Smooth muscle cell (in vitro differentiated cells): ENCODE results near the gene HTRA3. TPM values are rescaled to one million over a fixed set of nuclear protein-coding genes. Genes with fewer than 3 reads are reported as not detected.

ENCODE experiments used
- DNase-seq: peaks from one replicate; lab custom pipeline; 2025; ENCODE audit not compliant: unreplicated experiment; lab: John Stamatoyannopoulos, UW
- H2AFZ ChIP-seq: fragments of 200-600 bp; sonication (generic); 2 replicates; pipeline ENCODE4 v1.6.0; 2016; ENCODE audit warnings: antibody characterized with exemption, low read depth, mild to moderate bottlenecking
- H3F3A ChIP-seq: fragments of 200-600 bp; sonication (generic); 2 replicates; pipeline ENCODE4 v1.6.0; 2017; ENCODE audit warnings: antibody characterized with exemption, low read depth
- H3K27ac ChIP-seq: fragments of 200-600 bp; sonication (generic); 2 replicates; pipeline ENCODE4 v1.5.1; 2016; ENCODE audit warnings: low read depth, mild to moderate bottlenecking
- H3K27me3 ChIP-seq: fragments of 200-600 bp; sonication (generic); 2 replicates; pipeline ENCODE4 v1.6.1; 2016; ENCODE audit warnings: low read depth, mild to moderate bottlenecking
- H3K36me3 ChIP-seq: fragments of 200-600 bp; sonication (generic); 2 replicates; pipeline ENCODE4 v1.5.1; 2016; ENCODE audit warnings: low read depth
- H3K4me1 ChIP-seq: fragments of 200-600 bp; sonication (generic); 2 replicates; pipeline ENCODE4 v1.5.1; 2016; ENCODE audit warnings: low read depth
- H3K4me2 ChIP-seq: fragments of 200-600 bp; sonication (generic); 2 replicates; pipeline ENCODE4 v1.6.0; 2016; ENCODE audit warnings: mild to moderate bottlenecking
- H3K4me3 ChIP-seq: fragments of 200-600 bp; sonication (generic); 2 replicates; pipeline ENCODE4 v1.5.1; 2016; ENCODE audit warnings: mild to moderate bottlenecking
- H3K79me2 ChIP-seq: fragments of 200-600 bp; sonication (generic); 2 replicates; pipeline ENCODE4 v1.6.0; 2016; ENCODE audit warnings: low read depth, mild to moderate bottlenecking
- H3K9ac ChIP-seq: fragments of 200-600 bp; sonication (generic); 2 replicates; pipeline ENCODE4 v1.6.0; 2016; ENCODE audit warnings: low read depth
- H3K9me3 ChIP-seq: fragments of 200-600 bp; sonication (generic); replicated peaks from 2 replicates; pipeline ENCODE4 v1.5.1; 2016; ENCODE audit warnings: low read depth
- H4K20me1 ChIP-seq: fragments of 200-600 bp; sonication (generic); 2 replicates; pipeline ENCODE4 v1.6.0; 2016; ENCODE audit warnings: low read depth
- WGBS: methylation state at CpG from one replicate; pipeline ENCODE4 v1.1.7; 2016; ENCODE audit warnings: low lambda C conversion rate; 5-methylcytosine and 5-hydroxymethylcytosine counted together
- polyA plus RNA-seq: library from polyadenylated mRNA; unstranded; fragments of >200 nt; fragmentation: Nextera tagmentation; extraction: Ambion mirVana; gene quantifications from 2 replicates; pipeline ENCODE4 v1.2.1, GENCODE V29; 2016
- total RNA-seq: library from RNA; depleted of rRNA; stranded (reverse); fragments of >200 nt; gene quantifications from 2 replicates; pipeline ENCODE4 v1.2.3, GENCODE V29; 2014
- TF ChIP-seq, protein P1 (sequence below): fragments of 200-600 bp; sonication (generic); IDR thresholded peaks from 2 replicates; pipeline ENCODE4 v1.5.1; 2017; ENCODE audit warnings: borderline replicate concordance, mild to moderate bottlenecking, antibody characterized with exemption; ENCODE audit not compliant: insufficient read depth, poor library complexity, severe bottlenecking

The HTRA3 gene
- total and polyA plus RNA-seq, 2 experiments from 2014 or later, result 77.7 to 227 TPM

DNA sequence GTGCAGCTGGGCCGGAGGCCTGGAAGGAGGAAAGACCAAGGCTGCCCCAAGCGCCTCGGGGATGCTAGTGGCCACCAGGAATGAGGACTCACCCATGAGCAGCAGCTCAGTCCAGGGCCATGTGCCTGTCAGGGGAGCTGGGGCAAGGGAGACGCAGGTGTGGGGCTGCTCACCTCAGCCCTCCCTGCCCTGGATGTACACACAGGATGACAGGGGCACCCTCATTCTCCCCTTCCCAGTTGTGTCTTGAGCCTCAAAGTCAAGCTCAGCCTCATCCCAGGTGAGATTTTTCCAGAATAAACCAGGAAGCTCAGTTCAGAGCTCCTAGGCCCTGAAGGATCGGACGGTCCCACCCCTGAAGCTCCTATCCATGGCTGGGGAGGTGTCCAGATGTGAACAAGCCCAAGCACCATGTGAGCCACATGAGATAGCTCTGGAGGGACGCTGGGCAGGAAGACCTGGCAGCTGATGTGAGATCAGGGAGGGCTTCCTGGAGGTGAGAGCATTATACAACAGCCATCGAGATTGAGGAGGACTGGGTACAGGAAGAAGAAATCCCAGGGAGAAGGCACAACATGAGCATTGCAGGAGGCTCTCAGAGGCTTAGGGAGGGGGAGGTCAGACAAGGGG, 23.0 kb downstream of the HTRA3 start:
- no peak for DNase-seq
- H3K4me2 ChIP-seq, result no peak overlapping the region
- no peak overlapping the region for H3K27ac ChIP-seq
- H3K4me3 ChIP-seq, result no peak overlapping the region
- no peaks in the 10 kb centered on the region for H3F3A ChIP-seq
- WGBS, result 93% methylated on average over 8 of the region's 8 CpGs
- TF ChIP-seq, protein P1, sequence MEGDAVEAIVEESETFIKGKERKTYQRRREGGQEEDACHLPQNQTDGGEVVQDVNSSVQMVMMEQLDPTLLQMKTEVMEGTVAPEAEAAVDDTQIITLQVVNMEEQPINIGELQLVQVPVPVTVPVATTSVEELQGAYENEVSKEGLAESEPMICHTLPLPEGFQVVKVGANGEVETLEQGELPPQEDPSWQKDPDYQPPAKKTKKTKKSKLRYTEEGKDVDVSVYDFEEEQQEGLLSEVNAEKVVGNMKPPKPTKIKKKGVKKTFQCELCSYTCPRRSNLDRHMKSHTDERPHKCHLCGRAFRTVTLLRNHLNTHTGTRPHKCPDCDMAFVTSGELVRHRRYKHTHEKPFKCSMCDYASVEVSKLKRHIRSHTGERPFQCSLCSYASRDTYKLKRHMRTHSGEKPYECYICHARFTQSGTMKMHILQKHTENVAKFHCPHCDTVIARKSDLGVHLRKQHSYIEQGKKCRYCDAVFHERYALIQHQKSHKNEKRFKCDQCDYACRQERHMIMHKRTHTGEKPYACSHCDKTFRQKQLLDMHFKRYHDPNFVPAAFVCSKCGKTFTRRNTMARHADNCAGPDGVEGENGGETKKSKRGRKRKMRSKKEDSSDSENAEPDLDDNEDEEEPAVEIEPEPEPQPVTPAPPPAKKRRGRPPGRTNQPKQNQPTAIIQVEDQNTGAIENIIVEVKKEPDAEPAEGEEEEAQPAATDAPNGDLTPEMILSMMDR, result no peak
- no peaks in the 10 kb centered on the region for H4K20me1 ChIP-seq
- H3K27me3 ChIP-seq, result no peaks in the 10 kb centered on the region
- H3K4me1 ChIP-seq, result no peaks in the 10 kb centered on the region
- H2AFZ ChIP-seq, result no peak overlapping the region
- no peaks in the 10 kb centered on the region for H3K79me2 ChIP-seq
- no peaks in the 10 kb centered on the region for H3K9me3 ChIP-seq
- no peak overlapping the region for H3K9ac ChIP-seq
- no peaks in the 10 kb centered on the region for H3K36me3 ChIP-seq

DNA sequence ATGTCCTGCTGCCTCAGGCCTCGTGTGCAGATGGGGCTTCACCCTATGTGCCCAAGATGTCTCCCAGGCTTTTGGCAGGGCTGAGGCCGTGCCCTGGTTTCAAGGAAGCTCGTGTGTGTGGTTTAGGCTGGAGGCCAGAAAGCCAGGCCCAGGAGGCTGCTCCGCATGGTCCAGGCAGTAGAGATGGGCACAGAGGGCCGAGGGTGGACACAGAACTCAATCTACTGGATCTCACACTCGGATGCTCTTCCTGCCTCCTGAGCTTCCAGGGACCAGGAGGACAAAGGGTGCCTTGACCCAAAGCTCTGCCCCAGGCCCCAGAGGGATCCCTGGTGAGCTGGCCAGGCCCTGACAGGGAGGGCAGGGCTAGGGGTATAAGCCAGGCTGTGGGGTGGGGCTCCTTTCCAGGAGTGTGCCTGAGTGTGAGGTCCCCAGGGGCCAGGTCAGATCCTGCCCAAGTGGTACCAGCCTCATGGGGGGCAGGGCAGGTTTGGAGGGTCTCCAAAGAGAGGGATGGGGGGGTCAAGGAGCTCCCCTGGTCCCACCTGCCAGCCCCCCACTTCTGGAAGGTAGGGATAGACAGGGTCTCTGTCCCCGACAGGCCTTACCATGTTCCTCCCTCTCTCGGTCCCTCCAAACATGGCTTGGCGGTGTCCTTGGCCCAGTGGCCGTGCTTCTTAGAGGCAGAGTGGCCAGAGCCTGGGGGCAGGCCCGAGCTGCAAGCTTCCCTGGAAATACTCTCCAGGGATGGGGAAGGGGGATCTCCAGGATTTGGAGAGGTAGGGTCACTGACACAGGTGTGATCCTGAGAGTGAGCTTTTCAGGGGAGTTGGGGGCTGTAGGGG, 23.8 kb downstream of the HTRA3 start:
- H3F3A ChIP-seq, result no peaks in the 10 kb centered on the region
- H3K9me3 ChIP-seq, result no peaks in the 10 kb centered on the region
- no peaks in the 10 kb centered on the region for H3K4me1 ChIP-seq
- H3K79me2 ChIP-seq, result no peaks in the 10 kb centered on the region
- no peaks in the 10 kb centered on the region for H3K36me3 ChIP-seq
- TF ChIP-seq, protein P1, result no peak
- no peak overlapping the region for H2AFZ ChIP-seq
- no peaks in the 10 kb centered on the region for H3K27me3 ChIP-seq
- no peak for DNase-seq
- no peak overlapping the region for H3K27ac ChIP-seq
- H3K4me3 ChIP-seq, result no peak overlapping the region
- H3K4me2 ChIP-seq, result no peak overlapping the region
- no peaks in the 10 kb centered on the region for H4K20me1 ChIP-seq
- no peak overlapping the region for H3K9ac ChIP-seq
- WGBS, result 91% methylated on average over 11 of the region's 11 CpGs

DNA sequence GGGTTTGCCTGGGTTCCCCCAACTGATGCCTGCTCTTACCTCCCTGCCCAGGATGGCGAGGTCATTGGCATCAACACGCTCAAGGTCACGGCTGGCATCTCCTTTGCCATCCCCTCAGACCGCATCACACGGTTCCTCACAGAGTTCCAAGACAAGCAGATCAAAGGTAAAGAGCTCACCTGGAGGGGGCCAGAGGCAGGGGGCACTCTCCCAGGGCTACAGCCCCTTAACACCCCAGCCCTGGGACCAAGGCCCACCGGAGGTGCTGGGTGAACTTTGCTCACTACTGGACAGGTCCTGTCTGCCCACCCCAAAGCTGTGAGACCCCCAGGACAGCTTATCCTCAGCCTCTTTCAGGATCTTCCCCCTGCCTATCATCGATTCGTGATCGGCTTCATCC, 24.5 kb downstream of the HTRA3 start:
- Histone ChIP-seq H3K27ac (no peak overlapping the region), H3K36me3 (no peaks in the 10 kb centered on the region), H3K27me3 (no peaks in the 10 kb centered on the region), H3K4me2 (no peak overlapping the region), H2AFZ (no peak overlapping the region), H3F3A (no peaks in the 10 kb centered on the region), H3K4me3 (no peak overlapping the region), H3K4me1 (no peaks in the 10 kb centered on the region), H3K79me2 (no peaks in the 10 kb centered on the region), H3K9ac (no peak overlapping the region), H4K20me1 (no peaks in the 10 kb centered on the region), H3K9me3 (no peaks in the 10 kb centered on the region)
- WGBS, result 96% methylated on average over 9 of the region's 9 CpGs
- no peak for DNase-seq
- TF ChIP-seq, protein P1, result no peak

DNA sequence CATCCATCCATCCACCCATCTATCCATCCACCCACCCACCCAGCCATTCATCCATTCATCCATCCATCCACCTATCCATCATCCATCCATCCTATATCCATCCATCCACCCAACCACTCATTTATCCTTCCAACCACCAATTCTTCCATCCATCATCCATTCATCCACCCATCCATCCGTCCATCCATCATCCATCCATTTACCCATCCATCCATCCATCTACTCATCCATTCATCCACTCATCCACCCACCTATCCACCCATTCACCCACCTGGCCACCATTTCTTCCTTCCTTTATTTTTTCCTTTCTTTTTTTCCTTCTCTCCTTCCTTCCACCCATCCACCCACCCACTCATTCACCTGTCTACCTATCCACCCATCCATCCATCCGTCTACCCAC, 25.2 kb downstream of the HTRA3 start:
- no peak overlapping the region for H3K27ac ChIP-seq
- H4K20me1 ChIP-seq, result no peaks in the 10 kb centered on the region
- no peaks in the 10 kb centered on the region for H3F3A ChIP-seq
- no peaks in the 10 kb centered on the region for H3K79me2 ChIP-seq
- DNase-seq, result no peak
- H2AFZ ChIP-seq, result no peak overlapping the region
- no peaks in the 10 kb centered on the region for H3K4me1 ChIP-seq
- TF ChIP-seq, protein P1, result no peak
- H3K27me3 ChIP-seq, result no peaks in the 10 kb centered on the region
- no peak overlapping the region for H3K4me2 ChIP-seq
- no peak overlapping the region for H3K4me3 ChIP-seq
- WGBS, result 96% methylated on average over 2 of the region's 2 CpGs
- no peak overlapping the region for H3K9ac ChIP-seq
- no peaks in the 10 kb centered on the region for H3K36me3 ChIP-seq
- no peaks in the 10 kb centered on the region for H3K9me3 ChIP-seq
